GM12872 (cell line): Measurements from ENCODE around the gene MOB2.
A peak's percentile ranks its signal among the peaks of the same experiment; 100 is the strongest.

ENCODE experiments used
- CTCF ChIP-seq: IDR thresholded peaks from 3 replicates; pipeline ENCODE4 v1.5.1; 2011; ENCODE audit warnings: low read depth, mild to moderate bottlenecking, low read length, moderate library complexity; ENCODE audit not compliant: insufficient read depth

The MOB2 gene

DNA sequence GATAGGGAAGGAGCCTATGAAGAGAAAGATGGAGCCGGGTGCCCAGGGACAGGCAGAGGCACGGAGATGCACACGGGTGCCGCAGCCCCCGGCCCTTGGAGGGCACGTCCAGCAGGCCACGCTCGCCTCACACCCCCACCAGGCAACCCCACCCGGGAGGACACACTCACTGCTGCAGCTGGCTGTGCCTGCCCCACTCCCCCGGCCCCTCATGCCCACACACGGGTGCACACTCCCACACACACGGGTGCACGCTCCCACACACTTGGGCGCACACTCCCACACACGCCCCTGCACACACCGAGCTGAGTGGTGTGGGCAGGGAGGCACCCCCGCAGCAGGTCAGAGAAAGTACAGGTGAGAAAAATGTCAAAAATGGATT lies 1.1 kb downstream of the MOB2 start:
- TF ChIP-seq CTCF = no peak

GRCh38 chr11:1484695-1485503 lies 1.7 kb downstream of the MOB2 start:
- TF ChIP-seq CTCF = 0 out of 3 replicates have a peak, but pooled peaks have one; percentile 6

- TF ChIP-seq CTCF = no peak
These were observed 2.4 kb downstream of the MOB2 start for GRCh38 chr11:1484061-1484671.

DNA sequence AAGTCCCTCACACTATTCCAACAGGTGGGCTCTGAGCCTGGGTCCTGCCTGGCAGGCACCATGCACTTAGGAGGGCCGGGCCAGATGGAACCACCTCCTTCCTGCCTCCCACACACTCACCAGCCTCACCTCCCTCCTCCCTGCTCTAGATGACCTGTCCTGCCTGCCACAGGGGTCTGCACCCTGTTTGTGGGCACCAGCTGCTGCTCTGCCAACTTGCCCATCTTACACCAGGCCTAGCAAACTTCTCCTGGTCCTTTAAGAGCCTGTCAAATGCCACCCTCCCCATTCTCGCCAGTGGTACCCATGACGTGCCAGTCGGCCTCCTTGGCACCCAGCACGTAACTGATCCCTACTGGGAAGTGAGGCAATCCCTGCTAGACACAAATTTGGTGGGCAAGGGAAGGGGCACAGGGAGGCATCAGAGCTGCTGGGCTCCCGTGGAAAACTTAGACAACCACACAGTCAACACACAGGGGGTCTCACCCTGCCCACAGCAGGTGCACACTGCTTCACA lies 3.1 kb downstream of the MOB2 start:
- TF ChIP-seq CTCF = no peak

DNA sequence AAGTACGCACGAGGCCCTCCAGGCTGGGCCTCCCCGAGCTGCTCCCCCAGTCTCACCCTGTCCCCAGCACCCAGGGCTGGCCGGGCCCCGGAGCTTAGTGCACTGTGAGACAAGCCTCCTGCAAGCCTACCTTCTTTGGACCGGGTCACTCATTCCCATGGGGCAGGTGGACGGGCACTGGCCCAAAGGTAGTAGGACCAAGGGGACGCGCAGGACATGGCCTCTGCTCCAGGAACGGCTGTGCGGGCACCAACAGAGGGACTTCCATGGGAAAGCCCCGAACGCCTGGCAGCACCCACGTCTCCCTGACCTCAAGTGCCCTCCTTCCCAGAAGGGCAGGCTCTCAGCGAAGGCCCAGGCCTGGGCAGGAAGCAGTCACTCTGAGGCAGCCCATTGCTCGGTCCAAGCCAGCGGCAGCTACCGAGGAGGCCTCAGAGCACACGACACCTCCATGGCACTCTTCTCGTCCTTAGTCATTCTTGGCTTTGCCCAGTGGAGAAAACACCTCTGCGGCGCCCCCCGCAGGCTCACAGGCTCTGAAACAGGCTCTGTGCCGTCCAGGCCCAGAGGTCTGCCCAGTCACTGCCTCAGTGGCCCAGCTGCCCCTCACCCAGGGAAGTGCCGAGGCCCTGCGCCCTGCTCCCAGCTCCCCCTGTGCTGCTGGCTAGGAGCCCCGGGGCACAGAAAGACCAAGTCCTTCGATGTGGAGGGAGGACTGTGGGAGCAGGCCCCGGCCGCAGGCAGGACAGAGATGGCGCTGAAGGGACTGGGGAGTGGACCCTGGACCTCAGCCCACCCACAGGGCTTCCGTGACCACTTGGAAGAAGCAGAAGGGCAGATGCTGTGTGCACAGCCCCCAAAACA lies 3.8 kb downstream of the MOB2 start:
- no peak for TF ChIP-seq CTCF

DNA sequence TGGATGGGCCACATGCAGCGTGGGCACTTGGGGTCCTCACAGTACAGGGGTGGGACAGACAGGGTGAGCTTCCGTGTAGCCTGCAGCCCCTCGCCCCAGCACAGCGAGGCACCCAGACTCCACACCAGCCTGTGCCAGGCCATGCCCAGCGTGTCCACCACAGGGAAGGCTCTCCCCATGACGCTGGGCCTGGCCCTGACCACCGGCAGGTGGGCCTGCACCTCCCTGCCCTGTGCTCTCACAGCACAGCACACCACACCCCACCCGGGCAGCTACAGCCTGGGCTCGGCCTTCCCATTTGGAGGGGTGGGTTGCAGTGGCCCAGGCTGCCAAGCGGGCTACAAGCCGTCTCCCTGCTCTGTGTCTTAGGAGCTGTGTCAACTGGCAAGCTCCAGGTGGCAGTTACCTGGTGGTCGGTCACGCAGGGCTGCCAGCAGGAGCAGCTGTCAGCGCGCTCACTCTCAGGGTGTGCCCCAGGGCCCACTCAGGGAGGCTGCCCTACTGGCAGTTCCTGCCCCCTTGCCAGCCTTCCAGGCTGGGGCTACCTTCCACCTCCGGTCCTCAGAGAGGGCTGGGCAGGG lies 4.6 kb downstream of the MOB2 start:
- no peak for TF ChIP-seq CTCF

GRCh38 chr11:1481483-1481825 lies 5.1 kb downstream of the MOB2 start:
- no peak for TF ChIP-seq CTCF
